Osteoblast (primary cell): ENCODE measurements around the gene MRPS22. TPM values are rescaled to one million over a fixed set of nuclear protein-coding genes. Genes with fewer than 3 reads are reported as not detected.
"Not testable (repeated sequence)": the region's sequence is repeated elsewhere in the genome, so short reads cannot be mapped to it uniquely, and the experiment has no call there.

ENCODE experiments used
- DNase-seq: peaks from one replicate; pipeline ENCODE4 v3.0.0; 2011; ENCODE audit warnings: low spot score, mixed read lengths; ENCODE audit not compliant: insufficient read length; ENCODE audit errors: missing footprints
- H2AFZ ChIP-seq: 2 replicates; pipeline ENCODE4 v1.6.0; 2011; ENCODE audit warnings: mild to moderate bottlenecking, low read length
- H3K27ac ChIP-seq: 2 replicates; pipeline ENCODE4 v1.5.1; 2011; ENCODE audit warnings: mild to moderate bottlenecking, low read depth, low read length, moderate library complexity
- H3K27me3 ChIP-seq: 2 replicates; pipeline ENCODE4 v1.6.0; 2012; ENCODE audit warnings: mild to moderate bottlenecking, control low read depth, inconsistent platforms, low read length, moderate library complexity; ENCODE audit not compliant: insufficient read depth
- H3K36me3 ChIP-seq: 2 replicates; pipeline ENCODE4 v1.5.1; 2011; ENCODE audit warnings: mild to moderate bottlenecking, low read length, control low read depth, moderate library complexity; ENCODE audit not compliant: insufficient read depth
- H3K4me1 ChIP-seq: 2 replicates; pipeline ENCODE4 v1.5.1; 2011; ENCODE audit warnings: mild to moderate bottlenecking, low read length, control low read depth, moderate library complexity; ENCODE audit not compliant: insufficient read depth
- H3K4me2 ChIP-seq: 2 replicates; pipeline ENCODE4 v1.6.0; 2011; ENCODE audit warnings: mild to moderate bottlenecking, low read length; ENCODE audit not compliant: insufficient read depth
- H3K4me3 ChIP-seq: fragments of 200-600 bp; sonication (generic); 3 replicates; pipeline ENCODE4 v1.5.1; 2012; ENCODE audit warnings: mild to moderate bottlenecking, low read length, inconsistent platforms; ENCODE audit not compliant: insufficient read depth
- H3K79me2 ChIP-seq: 2 replicates; pipeline ENCODE4 v1.6.0; 2012; ENCODE audit warnings: mild to moderate bottlenecking, low read length, control low read depth, inconsistent platforms; ENCODE audit not compliant: insufficient read depth
- H3K9me3 ChIP-seq: 2 replicates; pipeline ENCODE4 v1.5.1; 2011; ENCODE audit warnings: low read depth, low read length, control low read depth
- H4K20me1 ChIP-seq: 2 replicates; pipeline ENCODE4 v1.6.0; 2012; ENCODE audit warnings: mild to moderate bottlenecking, low read length, control low read depth; ENCODE audit not compliant: insufficient read depth
- small RNA-seq: library from RNA; depleted of rRNA; stranded (forward); fragments of <200 nt; gene quantifications from one replicate; pipeline ENCODE3, GENCODE V24; 2012
- total RNA-seq: library from RNA; depleted of rRNA; stranded (reverse); fragments of >200 nt; gene quantifications from 2 replicates; pipeline ENCODE4 v1.2.3, GENCODE V29; 2012
- TF ChIP-seq, protein P1 (sequence below): IDR thresholded peaks from 2 replicates; pipeline ENCODE4 v1.5.1; 2011; ENCODE audit warnings: mild to moderate bottlenecking, low read depth, low read length, moderate library complexity; ENCODE audit errors: extremely low read depth

The MRPS22 gene
- total RNA-seq, 1 donor: 65.1 TPM

DNA sequence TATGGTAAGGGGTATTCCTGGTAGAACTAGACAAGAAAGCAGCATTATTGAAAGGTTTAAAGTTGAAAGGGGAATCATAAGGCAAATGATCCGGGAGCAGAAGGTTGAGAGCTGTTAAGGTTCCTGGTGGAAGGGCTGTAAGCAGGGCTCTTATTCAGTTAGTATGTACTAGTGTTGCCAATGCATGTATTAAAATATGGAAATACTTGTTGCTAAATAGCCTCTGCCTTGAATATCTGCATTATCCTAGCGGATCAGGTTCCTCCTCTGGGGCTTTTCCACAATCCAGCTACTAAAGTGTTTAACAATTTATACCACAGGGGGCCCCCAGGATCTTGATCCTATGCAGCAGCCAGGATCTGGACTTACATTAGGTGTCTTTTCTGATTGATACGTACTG is 52.9 kb downstream of the MRPS22 start:
- Histone ChIP-seq H4K20me1 (no peaks in the 10 kb centered on the region), H3K27me3 (no peaks in the 10 kb centered on the region), H3K79me2 (no peaks in the 10 kb centered on the region), H3K27ac (no peak overlapping the region), H3K9me3 (no peaks in the 10 kb centered on the region), H3K4me3 (no peak overlapping the region), H3K36me3 (no peaks in the 10 kb centered on the region), H3K4me2 (no peak overlapping the region), H2AFZ (no peak overlapping the region), H3K4me1 (no peaks in the 10 kb centered on the region)
- no peak for DNase-seq
- TF ChIP-seq, protein P1, sequence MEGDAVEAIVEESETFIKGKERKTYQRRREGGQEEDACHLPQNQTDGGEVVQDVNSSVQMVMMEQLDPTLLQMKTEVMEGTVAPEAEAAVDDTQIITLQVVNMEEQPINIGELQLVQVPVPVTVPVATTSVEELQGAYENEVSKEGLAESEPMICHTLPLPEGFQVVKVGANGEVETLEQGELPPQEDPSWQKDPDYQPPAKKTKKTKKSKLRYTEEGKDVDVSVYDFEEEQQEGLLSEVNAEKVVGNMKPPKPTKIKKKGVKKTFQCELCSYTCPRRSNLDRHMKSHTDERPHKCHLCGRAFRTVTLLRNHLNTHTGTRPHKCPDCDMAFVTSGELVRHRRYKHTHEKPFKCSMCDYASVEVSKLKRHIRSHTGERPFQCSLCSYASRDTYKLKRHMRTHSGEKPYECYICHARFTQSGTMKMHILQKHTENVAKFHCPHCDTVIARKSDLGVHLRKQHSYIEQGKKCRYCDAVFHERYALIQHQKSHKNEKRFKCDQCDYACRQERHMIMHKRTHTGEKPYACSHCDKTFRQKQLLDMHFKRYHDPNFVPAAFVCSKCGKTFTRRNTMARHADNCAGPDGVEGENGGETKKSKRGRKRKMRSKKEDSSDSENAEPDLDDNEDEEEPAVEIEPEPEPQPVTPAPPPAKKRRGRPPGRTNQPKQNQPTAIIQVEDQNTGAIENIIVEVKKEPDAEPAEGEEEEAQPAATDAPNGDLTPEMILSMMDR: no peak

DNA sequence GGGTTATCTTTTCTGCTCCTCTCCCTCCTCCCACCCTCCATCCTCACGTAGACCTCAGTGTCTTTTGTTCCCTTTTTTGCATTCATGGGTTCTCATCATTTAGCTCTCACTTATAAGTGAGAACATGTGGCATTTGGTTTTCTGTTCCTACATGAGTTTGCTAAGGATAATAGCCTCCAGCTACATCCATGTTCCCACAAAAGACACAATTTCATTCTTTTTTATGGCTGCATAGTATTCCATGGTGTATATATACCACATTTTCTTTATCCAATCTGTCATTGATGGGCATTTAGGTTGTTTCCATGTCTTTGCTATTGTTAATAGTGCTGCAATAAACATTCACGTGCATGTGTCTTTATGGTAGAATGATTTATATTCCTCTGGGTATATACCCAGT is 57.3 kb downstream of the MRPS22 start:
- H3K4me3 ChIP-seq, H2AFZ ChIP-seq, H3K4me1 ChIP-seq, H3K27ac ChIP-seq, H3K9me3 ChIP-seq, H3K36me3 ChIP-seq, H3K4me2 ChIP-seq, H3K27me3 ChIP-seq, H4K20me1 ChIP-seq, DNase-seq, H3K79me2 ChIP-seq: not testable (repeated sequence)

Small RNA genes lying within 50 kb of the gene (small RNA-seq; reads per million reads assigned to genes)
- not detected for gene RF00026

Other genes starting within 250 kb of the MRPS22 start
- 164 and 173 TPM in 2 replicates for gene COPB2, start 45.6 kb downstream of the MRPS22 start, total RNA-seq
- not detected in 2 replicates for gene RBP2, start 132.5 kb downstream of the MRPS22 start, total RNA-seq
- 1.4 and 2.4 TPM in 2 replicates for gene RBP1, start 195.7 kb downstream of the MRPS22 start, total RNA-seq